ENCODE results near the gene GNAZ. TPM values are rescaled to one million over a fixed set of nuclear protein-coding genes. Genes with fewer than 3 reads are reported as not detected.

The GNAZ gene
- total and polyA plus RNA-seq, 7 experiments from 2014 or later, result 0.12 to 2.0 (median 0.31) TPM; not detected in 3

- Histone ChIP-seq H3K4me1 (ENCODE audit: control insufficient read depth in 2 of 2, insufficient read depth in 2 of 2, low read length in 2 of 2) (no peaks in the 10 kb centered on the region), H3K27ac (ENCODE audit: low read depth, low read length) (no peak overlapping the region), H3K36me3 (ENCODE audit: control insufficient read depth in 2 of 3, insufficient read depth in 3 of 3, low read length in 3 of 3) (no peaks in the 10 kb centered on the region), H3K9me3 (ENCODE audit: control insufficient read depth in 2 of 3, low read length in 3 of 3) (no peaks in the 10 kb centered on the region), H3K4me3 (ENCODE audit: low read length) (no peak overlapping the region), H3K27me3 (ENCODE audit: control insufficient read depth in 2 of 2, insufficient read depth in 2 of 2, low read length in 2 of 2) (no peaks in the 10 kb centered on the region)
- intact Hi-C loops (cut with micrococcal nuclease), result no loop called here
- no peak for DNase-seq
- no peak for ATAC-seq
- CTCF ChIA-PET, result interaction anchor here (0.6 kb wide), 1 partner anchor 15 kb away, joined by 3 read pairs; no protein-coding TSS in a partner anchor
- H3K4me3 Mint-ChIP-seq, result no peak overlapping the region
- peak overlapping the region in 1 of 9 donors; percentile 59 for H3K27ac Mint-ChIP-seq
- no peaks in the 10 kb centered on the region for H3K4me1 Mint-ChIP-seq
- no peaks in the 10 kb centered on the region for H3K36me3 Mint-ChIP-seq
- no peaks in the 10 kb centered on the region for H3K27me3 Mint-ChIP-seq
- no peaks in the 10 kb centered on the region for H3K9me3 Mint-ChIP-seq
- POLR2A ChIA-PET, result no interaction called here
Observed at GRCh38 chr22:23103199-23103954, 33.1 kb downstream of the GNAZ start.

- Mint-ChIP-seq H3K27me3 (no peaks in the 10 kb centered on the region), H3K4me1 (no peaks in the 10 kb centered on the region), H3K9me3 (no peaks in the 10 kb centered on the region), H3K36me3 (no peaks in the 10 kb centered on the region), H3K4me3 (no peak overlapping the region), H3K27ac (no peak overlapping the region)
- POLR2A ChIA-PET, result no interaction called here
- no peak for ATAC-seq
- no peak overlapping the region for H3K4me3 ChIP-seq (ENCODE audit: low read length)
- no peak overlapping the region for H3K27ac ChIP-seq (ENCODE audit: low read depth, low read length)
- H3K9me3 ChIP-seq (ENCODE audit: control insufficient read depth in 2 of 3, low read length in 3 of 3), result no peaks in the 10 kb centered on the region
- no peaks in the 10 kb centered on the region for H3K4me1 ChIP-seq (ENCODE audit: control insufficient read depth in 2 of 2, insufficient read depth in 2 of 2, low read length in 2 of 2)
- no peak for DNase-seq
- CTCF ChIA-PET, result no interaction called here
- intact Hi-C loops (cut with micrococcal nuclease), result no loop called here
- no peaks in the 10 kb centered on the region for H3K27me3 ChIP-seq (ENCODE audit: control insufficient read depth in 2 of 2, insufficient read depth in 2 of 2, low read length in 2 of 2)
- H3K36me3 ChIP-seq (ENCODE audit: control insufficient read depth in 2 of 3, insufficient read depth in 3 of 3, low read length in 3 of 3), result no peaks in the 10 kb centered on the region
Observed at GRCh38 chr22:23104187-23104971, 34.1 kb downstream of the GNAZ start.

GRCh38 chr22:23105304-23105703 lies 35.0 kb downstream of the GNAZ start:
- intact Hi-C loops (cut with micrococcal nuclease), result no loop called here
- Mint-ChIP-seq H3K27ac (no peak overlapping the region), H3K27me3 (no peaks in the 10 kb centered on the region), H3K9me3 (no peaks in the 10 kb centered on the region), H3K4me3 (no peak overlapping the region), H3K36me3 (no peaks in the 10 kb centered on the region), H3K4me1 (no peaks in the 10 kb centered on the region)
- ChIA-PET CTCF (no interaction called here), POLR2A (no interaction called here)
- ATAC-seq (no peak), DNase-seq (no peak)
- Histone ChIP-seq H3K9me3 (ENCODE audit: control insufficient read depth in 2 of 3, low read length in 3 of 3) (no peaks in the 10 kb centered on the region), H3K36me3 (ENCODE audit: control insufficient read depth in 2 of 3, insufficient read depth in 3 of 3, low read length in 3 of 3) (no peaks in the 10 kb centered on the region), H3K4me3 (ENCODE audit: low read length) (no peak overlapping the region), H3K4me1 (ENCODE audit: control insufficient read depth in 2 of 2, insufficient read depth in 2 of 2, low read length in 2 of 2) (no peaks in the 10 kb centered on the region), H3K27ac (ENCODE audit: low read depth, low read length) (no peak overlapping the region), H3K27me3 (ENCODE audit: control insufficient read depth in 2 of 2, insufficient read depth in 2 of 2, low read length in 2 of 2) (no peaks in the 10 kb centered on the region)

- ChIA-PET CTCF (interaction anchor here (1.0 kb wide), 1 partner anchor 15 kb away, joined by 3 read pairs; no protein-coding TSS in a partner anchor), POLR2A (no interaction called here)
- Mint-ChIP-seq H3K27me3 (no peaks in the 10 kb centered on the region), H3K27ac (no peak overlapping the region), H3K36me3 (no peaks in the 10 kb centered on the region), H3K4me3 (no peak overlapping the region), H3K4me1 (no peaks in the 10 kb centered on the region), H3K9me3 (no peaks in the 10 kb centered on the region)
- ATAC-seq, result no peak
- H3K4me3 ChIP-seq (ENCODE audit: low read length), result no peak overlapping the region
- H3K36me3 ChIP-seq (ENCODE audit: control insufficient read depth in 2 of 3, insufficient read depth in 3 of 3, low read length in 3 of 3), result no peaks in the 10 kb centered on the region
- H3K27ac ChIP-seq (ENCODE audit: low read depth, low read length), result no peak overlapping the region
- H3K9me3 ChIP-seq (ENCODE audit: control insufficient read depth in 2 of 3, low read length in 3 of 3), result no peaks in the 10 kb centered on the region
- no peaks in the 10 kb centered on the region for H3K4me1 ChIP-seq (ENCODE audit: control insufficient read depth in 2 of 2, insufficient read depth in 2 of 2, low read length in 2 of 2)
- intact Hi-C loops (cut with micrococcal nuclease), result no loop called here
- DNase-seq, result no peak
- H3K27me3 ChIP-seq (ENCODE audit: control insufficient read depth in 2 of 2, insufficient read depth in 2 of 2, low read length in 2 of 2), result no peaks in the 10 kb centered on the region
Observed at GRCh38 chr22:23105919-23106318, 35.6 kb downstream of the GNAZ start.

DNA sequence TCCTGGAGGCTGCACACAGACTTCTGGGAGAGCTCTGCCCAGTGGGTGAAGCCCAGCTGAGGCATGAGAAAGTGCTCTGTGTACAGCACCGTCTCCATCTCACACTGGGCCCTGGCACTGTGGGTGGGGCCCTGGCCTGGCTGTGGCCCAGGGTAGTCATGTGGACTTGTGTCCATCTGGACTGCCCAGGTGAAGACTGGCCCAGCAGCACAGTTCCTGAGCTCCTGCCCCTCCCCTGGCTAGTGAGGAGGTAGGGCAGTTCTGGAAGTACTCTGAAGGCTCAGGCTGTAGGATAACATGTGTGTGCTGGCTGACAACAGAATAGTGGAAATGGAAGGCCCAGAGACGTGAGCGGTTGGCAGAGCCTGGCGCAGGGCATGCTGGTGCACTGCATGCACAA lies 36.0 kb downstream of the GNAZ start:
- Mint-ChIP-seq H3K4me1 (no peaks in the 10 kb centered on the region), H3K9me3 (no peaks in the 10 kb centered on the region), H3K4me3 (no peak overlapping the region), H3K27ac (no peak overlapping the region), H3K27me3 (no peaks in the 10 kb centered on the region), H3K36me3 (no peaks in the 10 kb centered on the region)
- H3K27ac ChIP-seq (ENCODE audit: low read depth, low read length), result no peak overlapping the region
- intact Hi-C loops (cut with micrococcal nuclease), result no loop called here
- DNase-seq, result no peak
- ChIA-PET CTCF (interaction anchor here (1.0 kb wide), 1 partner anchor 15 kb away, joined by 3 read pairs; no protein-coding TSS in a partner anchor), POLR2A (no interaction called here)
- H3K27me3 ChIP-seq (ENCODE audit: control insufficient read depth in 2 of 2, insufficient read depth in 2 of 2, low read length in 2 of 2), result no peaks in the 10 kb centered on the region
- no peaks in the 10 kb centered on the region for H3K4me1 ChIP-seq (ENCODE audit: control insufficient read depth in 2 of 2, insufficient read depth in 2 of 2, low read length in 2 of 2)
- ATAC-seq, result no peak
- no peak overlapping the region for H3K4me3 ChIP-seq (ENCODE audit: low read length)
- H3K9me3 ChIP-seq (ENCODE audit: control insufficient read depth in 2 of 3, low read length in 3 of 3), result no peaks in the 10 kb centered on the region
- no peaks in the 10 kb centered on the region for H3K36me3 ChIP-seq (ENCODE audit: control insufficient read depth in 2 of 3, insufficient read depth in 3 of 3, low read length in 3 of 3)

- H3K27ac Mint-ChIP-seq, result no peak overlapping the region
- H3K27me3 Mint-ChIP-seq, result no peaks in the 10 kb centered on the region
- H3K4me1 Mint-ChIP-seq, result no peaks in the 10 kb centered on the region
- no peaks in the 10 kb centered on the region for H3K9me3 ChIP-seq (ENCODE audit: control insufficient read depth in 2 of 3, low read length in 3 of 3)
- no peaks in the 10 kb centered on the region for H3K9me3 Mint-ChIP-seq
- no peak overlapping the region for H3K27ac ChIP-seq (ENCODE audit: low read depth, low read length)
- intact Hi-C loops (cut with micrococcal nuclease), result no loop called here
- no peak overlapping the region for H3K4me3 ChIP-seq (ENCODE audit: low read length)
- POLR2A ChIA-PET, result no interaction called here
- H3K27me3 ChIP-seq (ENCODE audit: control insufficient read depth in 2 of 2, insufficient read depth in 2 of 2, low read length in 2 of 2), result no peaks in the 10 kb centered on the region
- H3K36me3 Mint-ChIP-seq, result no peaks in the 10 kb centered on the region
- no peak overlapping the region for H3K4me3 Mint-ChIP-seq
- CTCF ChIA-PET, result interaction anchor here (1.0 kb wide), 1 partner anchor 14 kb away, joined by 3 read pairs; no protein-coding TSS in a partner anchor
- no peak for DNase-seq
- no peaks in the 10 kb centered on the region for H3K36me3 ChIP-seq (ENCODE audit: control insufficient read depth in 2 of 3, insufficient read depth in 3 of 3, low read length in 3 of 3)
- ATAC-seq, result no peak
- no peaks in the 10 kb centered on the region for H3K4me1 ChIP-seq (ENCODE audit: control insufficient read depth in 2 of 2, insufficient read depth in 2 of 2, low read length in 2 of 2)
Observed at GRCh38 chr22:23106906-23107367, 36.6 kb downstream of the GNAZ start.

Data from naive thymus-derived CD4-positive, alpha-beta T cell (primary cell).